H9 (cell line): Measurements from ENCODE around the gene CYB5RL. TPM values are rescaled to one million over a fixed set of nuclear protein-coding genes. Genes with fewer than 3 reads are reported as not detected.

Experiments
- DNase-seq: peaks from one replicate; pipeline ENCODE4 v3.0.0-alpha.2; 2017
- H2AFZ ChIP-seq: one replicate; pipeline ENCODE4 v1.6.1; 2013; ENCODE audit warnings: mild to moderate bottlenecking, low read length, control low read depth, moderate library complexity
- H2AK5ac ChIP-seq: 2 replicates; pipeline ENCODE4 v1.6.1; 2013; ENCODE audit warnings: low read length, control low read depth, mixed read lengths; ENCODE audit not compliant: insufficient read length
- H2BK120ac ChIP-seq: one replicate; pipeline ENCODE4 v1.6.1; 2013; ENCODE audit warnings: low read depth, mild to moderate bottlenecking, low read length, control low read depth, inconsistent platforms; ENCODE audit not compliant: poor library complexity, severe bottlenecking
- H2BK12ac ChIP-seq: 2 replicates; pipeline ENCODE4 v1.6.1; 2013; ENCODE audit warnings: low read length, control low read depth, mixed read lengths, low read depth; ENCODE audit not compliant: insufficient read length
- H2BK15ac ChIP-seq: 2 replicates; pipeline ENCODE4 v1.6.1; 2013; ENCODE audit warnings: low read depth, low read length, control low read depth
- H2BK20ac ChIP-seq: one replicate; pipeline ENCODE4 v1.6.1; 2013; ENCODE audit warnings: low read depth, mild to moderate bottlenecking, low read length, control low read depth, inconsistent platforms; ENCODE audit not compliant: poor library complexity, severe bottlenecking
- H2BK5ac ChIP-seq: 2 replicates; pipeline ENCODE4 v1.6.1; 2013; ENCODE audit warnings: low read length, control low read depth, mixed read lengths; ENCODE audit not compliant: insufficient read length
- H3K14ac ChIP-seq: 2 replicates; pipeline ENCODE4 v1.6.1; 2013; ENCODE audit warnings: low read length, control low read depth; ENCODE audit not compliant: insufficient read depth
- H3K18ac ChIP-seq: 2 replicates; pipeline ENCODE4 v1.6.1; 2013; ENCODE audit warnings: low read depth, mild to moderate bottlenecking, mixed read lengths, low read length, control low read depth; ENCODE audit not compliant: insufficient read length
- H3K23ac ChIP-seq: 2 replicates; pipeline ENCODE4 v1.6.1; 2013; ENCODE audit warnings: low read length, control low read depth, mixed read lengths, low read depth; ENCODE audit not compliant: insufficient read length
- H3K23me2 ChIP-seq: 2 replicates; pipeline ENCODE4 v1.6.1; 2013; ENCODE audit warnings: low read depth, mild to moderate bottlenecking, mixed read lengths, low read length, control low read depth; ENCODE audit not compliant: insufficient read length, poor library complexity, severe bottlenecking
- H3K27ac ChIP-seq: 2 replicates; pipeline ENCODE4 v1.5.1; 2013; ENCODE audit warnings: low read length, control low read depth, mixed read lengths, low read depth; ENCODE audit not compliant: insufficient read length
- H3K27me3 ChIP-seq: 2 replicates; pipeline ENCODE4 v1.6.1; 2013; ENCODE audit warnings: low read length, control low read depth, inconsistent platforms; ENCODE audit not compliant: insufficient read depth
- H3K4ac ChIP-seq: 2 replicates; pipeline ENCODE4 v1.6.1; 2013; ENCODE audit warnings: low read depth, mild to moderate bottlenecking, control low read depth, inconsistent platforms, low read length, moderate library complexity
- H3K4me1 ChIP-seq: 2 replicates; pipeline ENCODE4 v1.6.1; 2013; ENCODE audit warnings: low read length, control low read depth, inconsistent platforms; ENCODE audit not compliant: insufficient read depth
- H3K4me2 ChIP-seq: 2 replicates; pipeline ENCODE4 v1.6.1; 2013; ENCODE audit warnings: low read length, control low read depth, mixed read lengths; ENCODE audit not compliant: insufficient read length, insufficient read depth
- H3K56ac ChIP-seq: 2 replicates; pipeline ENCODE4 v1.6.1; 2013; ENCODE audit warnings: low read depth, mild to moderate bottlenecking, mixed read lengths, low read length, control low read depth; ENCODE audit not compliant: insufficient read length
- H3K79me1 ChIP-seq: 2 replicates; pipeline ENCODE4 v1.6.1; 2013; ENCODE audit warnings: low read depth, mild to moderate bottlenecking, moderate library complexity, low read length, control low read depth, inconsistent platforms; ENCODE audit not compliant: insufficient read depth, poor library complexity, severe bottlenecking
- H3K79me2 ChIP-seq: 2 replicates; pipeline ENCODE4 v1.6.1; 2013; ENCODE audit warnings: low read length, control low read depth, inconsistent platforms; ENCODE audit not compliant: insufficient read depth
- H3K9ac ChIP-seq: 2 replicates; pipeline ENCODE4 v1.6.1; 2013; ENCODE audit warnings: low read length, control low read depth, mixed read lengths; ENCODE audit not compliant: insufficient read length; ENCODE audit errors: extremely low read depth
- H3K9me3 ChIP-seq: one replicate; pipeline ENCODE4 v1.6.1; 2013; ENCODE audit warnings: low read depth, low read length, inconsistent platforms; ENCODE audit not compliant: control insufficient read depth
- H3T11ph ChIP-seq: one replicate; pipeline ENCODE4 v1.6.1; 2013; ENCODE audit warnings: mild to moderate bottlenecking, low read length, control low read depth, inconsistent platforms
- H4K20me1 ChIP-seq: one replicate; pipeline ENCODE4 v1.6.1; 2013; ENCODE audit not compliant: control insufficient read depth, insufficient read length, insufficient read depth
- H4K5ac ChIP-seq: 2 replicates; pipeline ENCODE4 v1.6.1; 2013; ENCODE audit warnings: low read depth, mild to moderate bottlenecking, mixed read lengths, low read length, control low read depth; ENCODE audit not compliant: insufficient read length
- H4K8ac ChIP-seq: replicated peaks from 2 replicates; pipeline ENCODE4 v1.6.1; 2013; ENCODE audit warnings: low read length, control low read depth, mixed read lengths, low read depth; ENCODE audit not compliant: insufficient read length
- H4K91ac ChIP-seq: 2 replicates; pipeline ENCODE4 v1.6.1; 2013; ENCODE audit warnings: low read depth, mild to moderate bottlenecking, moderate library complexity, mixed read lengths, low read length, control low read depth; ENCODE audit not compliant: insufficient read length
- H3K27ac Mint-ChIP-seq, 3 experiments: 2 replicates in 2 of 3; 3 replicates in 1 of 3; pipeline ENCODE4 v1.8.0; 2020 to 2021; ENCODE audit warnings: mixed read lengths in 3 of 3, mild to moderate bottlenecking in 1 of 3, moderate library complexity in 1 of 3
- H3K27me3 Mint-ChIP-seq: 2 replicates; pipeline ENCODE4 v1.8.0; 2021; ENCODE audit warnings: low read depth, mild to moderate bottlenecking, moderate library complexity, mixed read lengths
- H3K36me3 Mint-ChIP-seq, 3 experiments: 2 replicates in 2 of 3; 3 replicates in 1 of 3; pipeline ENCODE4 v1.8.0; 2020 to 2021; ENCODE audit warnings: low read depth in 3 of 3, mixed read lengths in 3 of 3; ENCODE audit not compliant: insufficient read depth in 1 of 3
- H3K4me1 Mint-ChIP-seq, 2 experiments: 2 replicates each; pipeline ENCODE4 v1.8.0; 2020; ENCODE audit warnings: mixed read lengths in 2 of 2
- H3K4me3 Mint-ChIP-seq, 2 experiments: 2 replicates in 1 of 2; 3 replicates in 1 of 2; pipeline ENCODE4 v1.8.0; 2020 to 2021; ENCODE audit warnings: mild to moderate bottlenecking in 2 of 2, mixed read lengths in 2 of 2, moderate library complexity in 1 of 2
- H3K9me3 Mint-ChIP-seq, 2 experiments: 2 replicates in 1 of 2; 3 replicates in 1 of 2; pipeline ENCODE4 v1.8.0; 2020; ENCODE audit warnings: mild to moderate bottlenecking in 2 of 2, mixed read lengths in 2 of 2, moderate library complexity in 1 of 2
- CTCF ChIP-seq: fragments of 200-600 bp; sonication (generic); conservative IDR thresholded peaks from 3 replicates; pipeline ENCODE4 v1.8.0; 2021; ENCODE audit warnings: antibody characterized with exemption, mild to moderate bottlenecking
- WGBS: extraction: QIAGEN DNeasy Blood & Tissue Kit; methylation state at CpG from one replicate; pipeline ENCODE4 v1.1.7; 2013; ENCODE audit warnings: missing lambda C conversion rate, low lambda C conversion rate, mixed read lengths; ENCODE audit not compliant: insufficient read length; ENCODE audit errors: extremely low coverage; 5-methylcytosine and 5-hydroxymethylcytosine counted together
- total RNA-seq: library from RNA; stranded (reverse); gene quantifications from 2 replicates; pipeline ENCODE4 v1.2.1, GENCODE V29; 2021

Gene CYB5RL
- total RNA-seq, 1 experiment from 2014 or later, result 12.6 TPM

- Histone ChIP-seq H3K23me2 (no peaks in the 10 kb centered on the region), H3K14ac (no peak overlapping the region), H2BK120ac (no peak overlapping the region), H2AFZ (no peak overlapping the region), H3K4me1 (no peaks in the 10 kb centered on the region), H2BK15ac (no peak overlapping the region), H4K20me1 (no peaks in the 10 kb centered on the region), H3K23ac (no peak overlapping the region), H3K79me2 (no peaks in the 10 kb centered on the region), H3T11ph (no peak overlapping the region), H3K18ac (no peak overlapping the region), H3K56ac (no peak overlapping the region), H2AK5ac (no peak overlapping the region), H3K27me3 (no peaks in the 10 kb centered on the region), H3K9ac (no peak overlapping the region), H3K9me3 (no peaks in the 10 kb centered on the region), H2BK5ac (no peak overlapping the region), H3K27ac (no peak overlapping the region), H3K4ac (no peak overlapping the region), H3K79me1 (no peaks in the 10 kb centered on the region), H4K5ac (no peak overlapping the region), H4K8ac (no peak overlapping the region), H2BK12ac (no peak overlapping the region), H3K4me2 (no peak overlapping the region), H4K91ac (no peak overlapping the region), H2BK20ac (no peak overlapping the region)
- no peak for DNase-seq
- peak overlapping the region in 1 of 3 experiments; percentile 93; a peak in 1 of 7 replicates for H3K27ac Mint-ChIP-seq
- H3K9me3 Mint-ChIP-seq, result no peaks in the 10 kb centered on the region
- WGBS, result no CpG with 5 or more reads among the region's 8 CpGs
- no peak overlapping the region for H3K4me3 Mint-ChIP-seq
- peaks cover 0 to 4% (median 0%) of the 10 kb centered on the region in 3 experiments; a peak in 4 of 7 replicates for H3K36me3 Mint-ChIP-seq
- H3K4me1 Mint-ChIP-seq, result peaks cover 2% of the 10 kb centered on the region in 2 experiments
- H3K27me3 Mint-ChIP-seq, result no peaks in the 10 kb centered on the region
- no peak for TF ChIP-seq CTCF
Measured at GRCh38 chr1:54177726-54178125, 22.1 kb downstream of the CYB5RL start.
